SU-DHL-6 (cell line): ENCODE measurements around the gene NDUFB7.

ENCODE experiments used
- H2AFZ ChIP-seq: fragments of 200-600 bp; sonication (generic); 2 replicates; pipeline ENCODE4 v1.6.1; 2014; ENCODE audit warnings: low read depth, mild to moderate bottlenecking, moderate library complexity, mixed read lengths, antibody characterized with exemption, low read length; ENCODE audit not compliant: severe bottlenecking
- H3F3A ChIP-seq: fragments of 200-600 bp; shearing (Covaris generic); 2 replicates; pipeline ENCODE4 v1.6.0; 2016; ENCODE audit warnings: antibody characterized with exemption, mild to moderate bottlenecking; ENCODE audit not compliant: insufficient read depth
- H3K27ac ChIP-seq: fragments of 200-600 bp; sonication (generic); 2 replicates; pipeline ENCODE4 v1.5.1; 2016; ENCODE audit warnings: low read depth, mild to moderate bottlenecking, low read length, moderate library complexity, mixed read lengths
- H3K27me3 ChIP-seq: fragments of 200-600 bp; sonication (generic), shearing (Covaris generic); 2 replicates; pipeline ENCODE4 v1.6.0; 2014; ENCODE audit warnings: mild to moderate bottlenecking, low read length
- H3K36me3 ChIP-seq: fragments of 200-600 bp; sonication (generic); 2 replicates; pipeline ENCODE4 v1.6.1; 2014; ENCODE audit warnings: mild to moderate bottlenecking, low read length, mixed read lengths
- H3K4me2 ChIP-seq: fragments of 300-600, 200-600 bp; shearing (Covaris generic), sonication (generic); 2 replicates; pipeline ENCODE4 v1.6.0; 2014; ENCODE audit warnings: low read length, low read depth, mild to moderate bottlenecking; ENCODE audit not compliant: poor library complexity, severe bottlenecking
- H3K4me3 ChIP-seq: fragments of 200-600 bp; sonication (generic); 2 replicates; pipeline ENCODE4 v1.5.1; 2014; ENCODE audit warnings: antibody characterized with exemption, low read length, mild to moderate bottlenecking, mixed read lengths; ENCODE audit not compliant: insufficient read depth, poor library complexity, severe bottlenecking
- H3K79me2 ChIP-seq: fragments of 200-600 bp; sonication (generic); 2 replicates; pipeline ENCODE4 v1.6.1; 2014; ENCODE audit warnings: mild to moderate bottlenecking, low read length, moderate library complexity; ENCODE audit not compliant: insufficient read depth
- H3K9ac ChIP-seq: fragments of 200-600 bp; sonication (generic); 2 replicates; pipeline ENCODE4 v1.7.0; 2014; ENCODE audit warnings: mild to moderate bottlenecking, low read length
- H3K9me2 ChIP-seq: fragments of 200-600 bp; sonication (generic); replicated peaks from 2 replicates; pipeline ENCODE4 v1.6.1; 2014; ENCODE audit warnings: low read length; ENCODE audit not compliant: insufficient read depth
- H3K9me3 ChIP-seq: fragments of 200-600 bp; sonication (generic); 2 replicates; pipeline ENCODE4 v1.6.1; 2014; ENCODE audit warnings: low read length, mixed read lengths; ENCODE audit not compliant: insufficient read depth
- H4K20me1 ChIP-seq: fragments of 200-600 bp; sonication (generic); 2 replicates; pipeline ENCODE4 v1.6.1; 2014; ENCODE audit warnings: low read depth, mild to moderate bottlenecking, antibody characterized with exemption, low read length, moderate library complexity, mixed read lengths
- CTCF ChIP-seq: fragments of 200-600 bp; sonication (generic); IDR thresholded peaks from one replicate; pipeline ENCODE4 v1.5.1; 2017; ENCODE audit warnings: antibody characterized with exemption, mild to moderate bottlenecking, low read length, moderate library complexity; ENCODE audit not compliant: insufficient read depth, poor library complexity, severe bottlenecking
- EZH2phosphoT487 ChIP-seq: fragments of 200-600 bp; sonication (generic), shearing (Covaris generic); conservative IDR thresholded peaks from 2 replicates; pipeline ENCODE4 v1.6.1; 2018; ENCODE audit warnings: mild to moderate bottlenecking, antibody characterized with exemption, low read length, moderate library complexity, mixed read lengths

The NDUFB7 gene

GRCh38 chr19:14570864-14571527 lies 870 bp downstream of the NDUFB7 start:
- no peak for TF ChIP-seq CTCF
- TF ChIP-seq EZH2phosphoT487 = no peak
- no peaks in the 10 kb centered on the region for H4K20me1 ChIP-seq
- H3K4me2 ChIP-seq = peak overlapping the region; percentile 79
- H3K36me3 ChIP-seq = no peaks in the 10 kb centered on the region
- H3F3A ChIP-seq = peaks cover 10% of the 10 kb centered on the region; the same call in 1 of the 2 replicates
- no peak overlapping the region for H2AFZ ChIP-seq
- no peak overlapping the region for H3K27ac ChIP-seq
- H3K9me3 ChIP-seq = no peaks in the 10 kb centered on the region
- H3K79me2 ChIP-seq = peaks cover 20% of the 10 kb centered on the region
- peak overlapping the region; percentile 93 for H3K4me3 ChIP-seq
- peak overlapping the region; percentile 85 for H3K9ac ChIP-seq
- H3K27me3 ChIP-seq = no peaks in the 10 kb centered on the region
- no peaks in the 10 kb centered on the region for H3K9me2 ChIP-seq

- H3K36me3 ChIP-seq = no peaks in the 10 kb centered on the region
- no peak for TF ChIP-seq CTCF
- TF ChIP-seq EZH2phosphoT487 = no peak
Observed at GRCh38 chr19:14567079-14567478, 4.8 kb downstream of the NDUFB7 start.

DNA sequence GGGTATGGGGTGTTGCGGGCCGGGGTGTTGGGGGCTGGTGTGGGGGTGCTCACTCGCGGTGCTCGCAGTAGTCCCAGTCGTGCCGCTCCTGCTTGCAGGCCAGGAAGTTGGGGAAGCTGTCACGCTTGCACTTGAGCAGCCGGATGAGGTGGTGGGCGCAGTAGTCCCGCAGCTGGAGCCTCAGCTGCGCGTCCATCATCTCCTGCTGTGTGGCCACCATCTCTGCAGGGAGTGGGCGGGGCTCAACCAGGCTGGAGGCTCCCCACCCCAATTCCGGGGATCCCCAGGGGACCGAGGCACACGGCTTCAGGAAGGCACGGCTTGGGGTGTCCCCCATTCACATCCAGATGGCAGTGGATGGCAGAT lies 5.2 kb downstream of the NDUFB7 start:
- Histone ChIP-seq H3K9me3 (no peaks in the 10 kb centered on the region), H4K20me1 (no peaks in the 10 kb centered on the region), H2AFZ (no peak overlapping the region), H3K4me3 (no peak overlapping the region), H3F3A (no peaks in the 10 kb centered on the region), H3K27me3 (no peaks in the 10 kb centered on the region), H3K9ac (no peak overlapping the region), H3K79me2 (peaks cover 19% of the 10 kb centered on the region), H3K36me3 (no peaks in the 10 kb centered on the region), H3K27ac (no peak overlapping the region), H3K9me2 (no peaks in the 10 kb centered on the region), H3K4me2 (no peak overlapping the region)
- no peak for TF ChIP-seq CTCF
- no peak for TF ChIP-seq EZH2phosphoT487

More at GRCh38 chr19:14567079-14567478, 4.8 kb downstream of the NDUFB7 start:
- Histone ChIP-seq H4K20me1 (no peaks in the 10 kb centered on the region), H3K9me3 (no peaks in the 10 kb centered on the region), H3K9ac (no peak overlapping the region), H3K4me3 (no peak overlapping the region), H3F3A (no peaks in the 10 kb centered on the region), H3K4me2 (no peak overlapping the region), H3K9me2 (no peaks in the 10 kb centered on the region), H3K27ac (no peak overlapping the region), H3K79me2 (peaks cover 20% of the 10 kb centered on the region), H2AFZ (no peak overlapping the region), H3K27me3 (no peaks in the 10 kb centered on the region)
